Heart right ventricle (tissue), 16 donors: ENCODE results near the gene KRT34. TPM values are rescaled to one million over a fixed set of nuclear protein-coding genes. Genes with fewer than 3 reads are reported as not detected.

Source experiments
- ATAC-seq, 8 donors: fragments of 200-7000 bp; cut with Tn5 transposase; one replicate each; pipeline ENCODE4 v1.9.1; 2020; ENCODE audit warnings: mild to moderate bottlenecking in 8 of 8, moderate library complexity in 8 of 8, moderate number of reproducible peaks in 1 of 8
- DNase-seq, 2 donors: peaks; one replicate each; pipeline ENCODE4 v3.0.0-alpha.2; 2020
- H3K27ac ChIP-seq, 10 donors: fragments of 200-600 bp; sonication (generic) in 2 of 10; one replicate each; pipeline versions ENCODE4 v1.5.0 to v1.8.0; 2020 to 2022; ENCODE audit warnings: mild to moderate bottlenecking in 3 of 10
- H3K27me3 ChIP-seq, 7 donors: fragments of 200-600 bp; one replicate each; pipeline ENCODE4 v1.8.0; 2021 to 2022; ENCODE audit warnings: mild to moderate bottlenecking in 2 of 7
- H3K36me3 ChIP-seq, 9 donors: fragments of 200-600 bp; sonication (generic) in 1 of 9; one replicate each; pipeline versions ENCODE4 v1.5.0 to v1.8.0; 2020 to 2022; ENCODE audit warnings: mild to moderate bottlenecking in 2 of 9
- H3K4me1 ChIP-seq, 9 donors: fragments of 200-600 bp; sonication (generic) in 1 of 9; one replicate each; pipeline versions ENCODE4 v1.5.0 to v1.8.0; 2020 to 2022; ENCODE audit warnings: mild to moderate bottlenecking in 4 of 9
- H3K4me3 ChIP-seq, 10 donors: fragments of 200-600 bp; sonication (generic) in 2 of 10; one replicate each; pipeline versions ENCODE4 v1.5.0 to v1.8.0; 2020 to 2022; ENCODE audit warnings: mild to moderate bottlenecking in 7 of 10, moderate library complexity in 2 of 10
- H3K9me3 ChIP-seq, 11 donors: fragments of 200-600 bp in 10 of 11; sonication (generic) in 2 of 11; one replicate each; pipeline versions ENCODE4 v1.5.0 to v1.8.0; 2013 to 2022; ENCODE audit warnings: mild to moderate bottlenecking in 2 of 11, control low read depth in 1 of 11, moderate library complexity in 1 of 11
- CTCF ChIP-seq, 9 donors: fragments of 200-600 bp; sonication (generic) in 2 of 9; IDR thresholded peaks; one replicate each; pipeline versions ENCODE4 v1.5.0 to v1.8.0; 2021 to 2022; ENCODE audit warnings: antibody characterized with exemption in 9 of 9, mild to moderate bottlenecking in 5 of 9, moderate library complexity in 1 of 9
- WGBS, 2 donors: extraction: QIAGEN DNeasy Blood & Tissue Kit; methylation state at CpG; one replicate each; pipeline ENCODE4 v1.1.7; 2013; ENCODE audit warnings: inconsistent platforms in 1 of 2; 5-methylcytosine and 5-hydroxymethylcytosine counted together
- intact Hi-C, 10 donors: fragments of 100-400 bp; cut with DNase I; formaldehyde crosslinking; loops; one replicate each; pipeline versions ENCODE4 v1.11.1 to v1.14.2; 2022
- polyA plus RNA-seq, 2 donors: library from polyadenylated mRNA; stranded (reverse); fragments of 200-250 nt; gene quantifications; one replicate each; pipeline ENCODE4 v1.2.3, GENCODE V29; 2013
- total RNA-seq, 10 donors: library from RNA; stranded (reverse); fragmentation: NEBNext Ultra II Directional in 3 of 10; extraction: Animal tissue kit (Norgen Biotek cat#: 25700) in 3 of 10; gene quantifications; one replicate each; pipeline versions ENCODE4 v1.2.1 to v1.2.4, GENCODE V29; 2021 to 2023
- donor health status: Arrhythmogenic right ventricular cardiomyopathy.
- donor health status: ischemic (EF 13 %, LVEDD 7.1; RV severe dilation, severe dysfunction).
- donor health status: healthy with polysubstance abuse.
- donor health status: DM: no; HTN: yes; CAD: no.
- donor health status: DM: no; HTN: no; CAD: no.
- donor health status: ischemic (EF 25% LVEDD 6.9; RV normal size, moderate dysfunction).
- donor health status: ischemic (EF 25% LVEDD 5.7; RV mildly dilated, moderate dysfunction).
- donor health status: healthy.
- donor health status: DM: yes; HTN: yes; CAD: no.
- donor health status: Ischemic cardiomyopathy.
- donor health status: ischemic (EF 35%, LVEDD 5.7; RV mildly dilated, moderate dysfunction).
- donor health status: nonischemic (EF 11% LVEDD 7.7; RV severe dilation, severe dysfunction).
- donor health status: DM: yes; HTN: yes; CAD: no.
- donor health status: PGD.
- donor health status: ischemic (EF 29% LVEDD 5.4; RV normal size, mild dysfunction).
- donor health status: nonischemic (EF 23%, LVEDD 6.1; RV moderate dilation, normal function).

KRT34 gene
- total and polyA plus RNA-seq, 12 donors: not detected

GRCh38 chr17:41345992-41346391 is 36.1 kb downstream of the KRT34 start:
- H3K4me1 ChIP-seq: no peaks in the 10 kb centered on the region
- no peak overlapping the region for H3K4me3 ChIP-seq
- intact Hi-C loops: no loop called here
- peaks cover 0 to 14% (median 0%) of the 10 kb centered on the region in 11 donors for H3K9me3 ChIP-seq
- H3K36me3 ChIP-seq: no peaks in the 10 kb centered on the region
- DNase-seq (no peak), ATAC-seq (no peak)
- no peak for TF ChIP-seq CTCF (IDR thresholded peaks at IDR 0.05)
- H3K27ac ChIP-seq: no peak overlapping the region
- H3K27me3 ChIP-seq: peaks cover 0 to 8% (median 0%) of the 10 kb centered on the region in 7 donors
- 80 to 86% methylated on average over 3 of the region's 3 CpGs for WGBS, 2 donors

- DNase-seq (no peak), ATAC-seq (no peak)
- 75 to 79% methylated on average over 3 of the region's 3 CpGs for WGBS, 2 donors
These were observed 39.1 kb downstream of the KRT34 start for GRCh38 chr17:41343029-41343428.

GRCh38 chr17:41340934-41341861 is 40.9 kb downstream of the KRT34 start:
- no peak for TF ChIP-seq CTCF (IDR thresholded peaks at IDR 0.05)
- H3K4me1 ChIP-seq: peaks cover 0 to 20% (median 0%) of the 10 kb centered on the region in 9 donors
- H3K27ac ChIP-seq: peak overlapping the region in 1 of 10 donors; percentile 67
- WGBS, 2 donors: 79 to 82% methylated on average over 7 of the region's 7 CpGs
- no peaks in the 10 kb centered on the region for H3K36me3 ChIP-seq
- peaks cover 0 to 14% (median 0%) of the 10 kb centered on the region in 11 donors for H3K9me3 ChIP-seq
- intact Hi-C loops: no loop called here
- H3K4me3 ChIP-seq: no peak overlapping the region
- H3K27me3 ChIP-seq: peaks cover 0 to 17% (median 6%) of the 10 kb centered on the region in 7 donors
- DNase-seq (no peak), ATAC-seq (no peak)

More at GRCh38 chr17:41343029-41343428, 39.1 kb downstream of the KRT34 start:
- intact Hi-C loops: no loop called here
- Histone ChIP-seq H3K9me3 (peaks cover 0 to 14% (median 0%) of the 10 kb centered on the region in 11 donors), H3K27me3 (peaks cover 0 to 10% (median 0%) of the 10 kb centered on the region in 7 donors), H3K4me3 (no peak overlapping the region), H3K4me1 (peaks cover 0 to 20% (median 0%) of the 10 kb centered on the region in 9 donors), H3K36me3 (no peaks in the 10 kb centered on the region), H3K27ac (no peak overlapping the region)
- TF ChIP-seq CTCF (IDR thresholded peaks at IDR 0.05): no peak

- no peak for ATAC-seq
- Histone ChIP-seq H3K27me3 (peaks cover 0 to 23% (median 6%) of the 10 kb centered on the region in 7 donors), H3K4me1 (peaks cover 0 to 20% (median 0%) of the 10 kb centered on the region in 9 donors), H3K4me3 (no peak overlapping the region), H3K27ac (peak overlapping the region in 1 of 10 donors; percentile 67), H3K9me3 (peaks cover 0 to 14% (median 0%) of the 10 kb centered on the region in 11 donors), H3K36me3 (no peaks in the 10 kb centered on the region)
- intact Hi-C loops: no loop called here
- TF ChIP-seq CTCF (IDR thresholded peaks at IDR 0.05): no peak
- DNase-seq: no peak
- WGBS, 2 donors: 50 to 67% methylated on average over 3 of the region's 3 CpGs
These were observed 41.6 kb downstream of the KRT34 start for GRCh38 chr17:41340494-41340893.
